ENCODE data around the gene SDCCAG8.

DNA sequence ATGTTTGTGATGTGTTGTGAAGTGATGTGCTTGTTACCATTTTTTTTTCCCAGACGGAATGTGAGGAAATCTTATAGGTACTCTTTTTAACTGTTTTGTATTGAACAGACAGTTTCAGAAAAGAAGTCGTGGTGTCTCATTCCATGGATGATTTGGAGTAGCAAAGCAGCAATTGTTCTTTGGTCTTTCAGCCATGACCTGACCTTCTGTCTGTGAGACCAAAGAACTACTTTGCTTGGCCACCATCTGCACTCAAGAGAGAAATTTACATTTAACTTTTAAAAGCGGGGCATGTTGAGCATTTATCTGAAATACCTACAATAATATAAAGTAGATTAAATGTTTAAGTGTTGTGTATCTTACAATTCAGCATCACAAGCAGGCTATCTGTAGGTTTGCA lies 90.2 kb downstream of the SDCCAG8 start:
- TF ChIP-seq, protein P1, sequence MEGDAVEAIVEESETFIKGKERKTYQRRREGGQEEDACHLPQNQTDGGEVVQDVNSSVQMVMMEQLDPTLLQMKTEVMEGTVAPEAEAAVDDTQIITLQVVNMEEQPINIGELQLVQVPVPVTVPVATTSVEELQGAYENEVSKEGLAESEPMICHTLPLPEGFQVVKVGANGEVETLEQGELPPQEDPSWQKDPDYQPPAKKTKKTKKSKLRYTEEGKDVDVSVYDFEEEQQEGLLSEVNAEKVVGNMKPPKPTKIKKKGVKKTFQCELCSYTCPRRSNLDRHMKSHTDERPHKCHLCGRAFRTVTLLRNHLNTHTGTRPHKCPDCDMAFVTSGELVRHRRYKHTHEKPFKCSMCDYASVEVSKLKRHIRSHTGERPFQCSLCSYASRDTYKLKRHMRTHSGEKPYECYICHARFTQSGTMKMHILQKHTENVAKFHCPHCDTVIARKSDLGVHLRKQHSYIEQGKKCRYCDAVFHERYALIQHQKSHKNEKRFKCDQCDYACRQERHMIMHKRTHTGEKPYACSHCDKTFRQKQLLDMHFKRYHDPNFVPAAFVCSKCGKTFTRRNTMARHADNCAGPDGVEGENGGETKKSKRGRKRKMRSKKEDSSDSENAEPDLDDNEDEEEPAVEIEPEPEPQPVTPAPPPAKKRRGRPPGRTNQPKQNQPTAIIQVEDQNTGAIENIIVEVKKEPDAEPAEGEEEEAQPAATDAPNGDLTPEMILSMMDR (IDR thresholded peaks at IDR 0.05), result no peak
- TF ChIP-seq POLR2A (IDR thresholded peaks at IDR 0.05), result no peak
